DOHH2 (cell line): Measurements from ENCODE around the gene C10orf62.

Experiments
- H3F3A ChIP-seq: fragments of 200-600 bp; sonication (generic), shearing (Covaris generic); 2 replicates; pipeline ENCODE4 v1.6.0; 2016; ENCODE audit warnings: antibody characterized with exemption, mild to moderate bottlenecking; ENCODE audit not compliant: control insufficient read depth, insufficient read depth
- H3K27ac ChIP-seq: fragments of 200-600 bp; sonication (generic); 2 replicates; pipeline ENCODE4 v1.5.1; 2014; ENCODE audit warnings: low read depth, mild to moderate bottlenecking, low read length, moderate library complexity
- H3K27me3 ChIP-seq: fragments of 200-600 bp; sonication (generic); 2 replicates; pipeline ENCODE4 v1.6.1; 2014; ENCODE audit warnings: mild to moderate bottlenecking, low read length, mixed read lengths; ENCODE audit not compliant: control insufficient read depth
- H3K36me3 ChIP-seq: fragments of 200-600 bp; sonication (generic); 2 replicates; pipeline ENCODE4 v1.6.1; 2014; ENCODE audit warnings: mild to moderate bottlenecking, low read length, moderate library complexity, mixed read lengths; ENCODE audit not compliant: control insufficient read depth
- H3K4me1 ChIP-seq: fragments of 200-600 bp; sonication (generic); 2 replicates; pipeline ENCODE4 v1.6.1; 2014; ENCODE audit warnings: mild to moderate bottlenecking, low read length, mixed read lengths; ENCODE audit not compliant: control insufficient read depth
- H3K4me2 ChIP-seq: fragments of 200-600 bp; sonication (generic); 2 replicates; pipeline ENCODE4 v1.6.0; 2014; ENCODE audit warnings: mild to moderate bottlenecking, low read length, moderate library complexity
- H3K4me3 ChIP-seq: fragments of 200-600 bp; sonication (generic); 2 replicates; pipeline ENCODE4 v1.5.1; 2014; ENCODE audit warnings: mild to moderate bottlenecking, low read length, mixed read lengths
- H3K79me2 ChIP-seq: fragments of 200-600 bp; sonication (generic); 2 replicates; pipeline ENCODE4 v1.6.1; 2014; ENCODE audit warnings: mild to moderate bottlenecking, low read length, mixed read lengths; ENCODE audit not compliant: control insufficient read depth
- H3K9me2 ChIP-seq: fragments of 200-600 bp; sonication (generic); replicated peaks from 2 replicates; pipeline ENCODE4 v1.6.1; 2014; ENCODE audit warnings: mild to moderate bottlenecking, low read length, mixed read lengths; ENCODE audit not compliant: control insufficient read depth
- H3K9me3 ChIP-seq: fragments of 200-600 bp; sonication (generic); 2 replicates; pipeline ENCODE4 v1.6.1; 2014; ENCODE audit warnings: antibody characterized with exemption, low read length, mixed read lengths; ENCODE audit not compliant: control insufficient read depth, insufficient read depth
- H4K20me1 ChIP-seq: fragments of 200-600 bp; sonication (generic); 2 replicates; pipeline ENCODE4 v1.6.0; 2014; ENCODE audit warnings: low read depth, mild to moderate bottlenecking, antibody characterized with exemption, low read length, moderate library complexity; ENCODE audit not compliant: control insufficient read depth, insufficient read depth
- EZH2phosphoT487 ChIP-seq: fragments of 200-600 bp; sonication (generic); IDR thresholded peaks from 2 replicates; pipeline ENCODE4 v1.6.1; 2017; ENCODE audit warnings: borderline replicate concordance, mild to moderate bottlenecking, antibody characterized with exemption, low read length, moderate library complexity, mixed read lengths
- TF ChIP-seq, protein P1 (sequence below): fragments of 200-600 bp; sonication (generic); IDR thresholded peaks from one replicate; pipeline ENCODE4 v1.5.1; 2014; ENCODE audit warnings: antibody characterized with exemption, mild to moderate bottlenecking, low read depth, low read length; ENCODE audit not compliant: poor library complexity, severe bottlenecking

Gene C10orf62

DNA sequence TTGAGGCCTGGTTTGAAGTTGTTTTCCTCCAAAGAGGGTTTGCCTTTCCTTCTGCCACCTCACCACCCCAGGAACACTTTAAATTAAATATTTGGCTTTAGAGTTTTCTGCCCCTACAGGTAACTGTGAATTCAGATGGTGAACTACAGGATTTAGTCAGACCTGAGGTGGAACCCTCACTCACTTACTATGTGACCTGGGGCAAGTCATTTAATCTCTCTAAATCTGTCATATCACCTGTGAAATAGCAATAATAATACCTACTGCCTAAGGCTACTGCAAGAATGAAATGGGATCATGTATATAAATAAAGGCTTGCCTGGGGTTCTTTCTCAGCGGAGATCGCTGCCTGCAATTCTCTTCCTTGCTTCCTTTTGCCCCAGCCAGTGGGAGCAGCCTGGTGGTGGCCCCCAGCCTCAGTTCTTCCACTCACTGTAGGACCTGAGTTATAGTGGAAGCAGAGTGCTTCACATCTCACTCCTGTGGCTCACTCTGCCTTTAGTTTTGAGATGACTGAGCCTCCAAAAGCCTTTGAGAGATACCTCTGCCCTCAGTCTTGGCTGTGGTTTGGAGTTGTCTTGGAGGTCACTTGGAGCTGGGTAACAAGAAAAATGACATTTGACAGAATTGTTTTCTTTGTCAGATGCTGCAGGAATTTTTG is 23.1 kb upstream of the C10orf62 start:
- H3K27ac ChIP-seq: no peak overlapping the region
- H3K27me3 ChIP-seq: no peaks in the 10 kb centered on the region
- no peaks in the 10 kb centered on the region for H3F3A ChIP-seq
- no peak overlapping the region for H3K4me2 ChIP-seq
- no peak overlapping the region for H3K4me3 ChIP-seq
- H3K9me3 ChIP-seq: no peaks in the 10 kb centered on the region
- H3K9me2 ChIP-seq: no peaks in the 10 kb centered on the region
- H3K4me1 ChIP-seq: no peaks in the 10 kb centered on the region
- no peaks in the 10 kb centered on the region for H3K79me2 ChIP-seq
- TF ChIP-seq, protein P1, sequence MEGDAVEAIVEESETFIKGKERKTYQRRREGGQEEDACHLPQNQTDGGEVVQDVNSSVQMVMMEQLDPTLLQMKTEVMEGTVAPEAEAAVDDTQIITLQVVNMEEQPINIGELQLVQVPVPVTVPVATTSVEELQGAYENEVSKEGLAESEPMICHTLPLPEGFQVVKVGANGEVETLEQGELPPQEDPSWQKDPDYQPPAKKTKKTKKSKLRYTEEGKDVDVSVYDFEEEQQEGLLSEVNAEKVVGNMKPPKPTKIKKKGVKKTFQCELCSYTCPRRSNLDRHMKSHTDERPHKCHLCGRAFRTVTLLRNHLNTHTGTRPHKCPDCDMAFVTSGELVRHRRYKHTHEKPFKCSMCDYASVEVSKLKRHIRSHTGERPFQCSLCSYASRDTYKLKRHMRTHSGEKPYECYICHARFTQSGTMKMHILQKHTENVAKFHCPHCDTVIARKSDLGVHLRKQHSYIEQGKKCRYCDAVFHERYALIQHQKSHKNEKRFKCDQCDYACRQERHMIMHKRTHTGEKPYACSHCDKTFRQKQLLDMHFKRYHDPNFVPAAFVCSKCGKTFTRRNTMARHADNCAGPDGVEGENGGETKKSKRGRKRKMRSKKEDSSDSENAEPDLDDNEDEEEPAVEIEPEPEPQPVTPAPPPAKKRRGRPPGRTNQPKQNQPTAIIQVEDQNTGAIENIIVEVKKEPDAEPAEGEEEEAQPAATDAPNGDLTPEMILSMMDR: no peak
- no peak for TF ChIP-seq EZH2phosphoT487
- no peaks in the 10 kb centered on the region for H3K36me3 ChIP-seq
- H4K20me1 ChIP-seq: no peaks in the 10 kb centered on the region

DNA sequence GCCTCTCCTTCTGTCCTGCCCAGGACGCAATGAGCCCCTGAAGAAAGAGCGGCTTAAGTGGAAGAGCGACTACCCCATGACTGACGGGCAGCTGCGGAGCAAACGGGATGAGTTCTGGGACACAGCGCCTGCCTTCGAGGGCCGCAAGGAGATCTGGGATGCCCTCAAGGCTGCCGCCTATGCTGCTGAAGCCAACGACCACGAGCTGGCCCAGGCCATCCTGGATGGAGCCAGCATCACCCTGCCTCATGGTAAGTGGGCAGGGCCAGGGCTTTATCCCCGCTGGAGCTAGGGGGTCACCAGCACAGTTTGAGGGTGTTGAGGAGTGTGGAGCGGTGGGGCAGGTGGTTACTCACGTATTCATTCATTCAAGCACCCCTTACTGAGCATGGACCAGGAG is 21.6 kb upstream of the C10orf62 start:
- no peak for TF ChIP-seq EZH2phosphoT487
- TF ChIP-seq, protein P1: no peak
- H3K4me3 ChIP-seq: no peak overlapping the region
- no peak overlapping the region for H3K27ac ChIP-seq
- H3K4me1 ChIP-seq: no peaks in the 10 kb centered on the region
- H3K4me2 ChIP-seq: no peak overlapping the region
- no peaks in the 10 kb centered on the region for H3K9me2 ChIP-seq
- no peaks in the 10 kb centered on the region for H3K36me3 ChIP-seq
- H3F3A ChIP-seq: no peaks in the 10 kb centered on the region
- H3K9me3 ChIP-seq: no peaks in the 10 kb centered on the region
- no peaks in the 10 kb centered on the region for H3K27me3 ChIP-seq
- no peaks in the 10 kb centered on the region for H3K79me2 ChIP-seq
- H4K20me1 ChIP-seq: no peaks in the 10 kb centered on the region

DNA sequence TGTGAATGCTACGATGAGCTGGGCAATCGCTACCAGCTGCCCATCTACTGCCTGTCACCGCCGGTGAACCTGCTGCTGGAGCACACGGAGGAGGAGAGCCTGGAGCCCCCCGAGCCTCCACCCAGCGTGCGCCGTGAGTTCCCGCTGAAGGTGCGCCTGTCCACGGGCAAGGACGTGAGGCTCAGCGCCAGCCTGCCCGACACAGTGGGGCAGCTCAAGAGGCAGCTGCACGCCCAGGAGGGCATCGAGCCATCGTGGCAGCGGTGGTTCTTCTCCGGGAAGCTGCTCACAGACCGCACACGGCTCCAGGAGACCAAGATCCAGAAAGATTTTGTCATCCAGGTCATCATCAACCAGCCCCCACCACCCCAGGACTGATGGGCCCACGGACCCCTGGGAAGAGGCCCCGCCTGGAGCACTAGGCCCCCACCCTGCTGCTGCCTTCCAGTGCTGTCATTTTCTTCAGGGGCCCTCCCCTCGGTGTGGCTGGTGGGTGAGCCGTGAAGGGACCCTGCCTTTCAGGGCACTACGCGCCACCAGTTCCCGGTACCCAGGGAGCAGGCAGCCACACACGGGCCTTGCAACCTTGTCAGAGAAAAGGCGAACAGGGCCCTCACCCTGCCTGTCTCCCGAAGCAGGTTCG is 19.3 kb upstream of the C10orf62 start:
- no peaks in the 10 kb centered on the region for H4K20me1 ChIP-seq
- H3K9me2 ChIP-seq: no peaks in the 10 kb centered on the region
- H3K9me3 ChIP-seq: no peaks in the 10 kb centered on the region
- no peak overlapping the region for H3K4me3 ChIP-seq
- TF ChIP-seq, protein P1: no peak
- TF ChIP-seq EZH2phosphoT487: no peak
- H3K27me3 ChIP-seq: no peaks in the 10 kb centered on the region
- no peaks in the 10 kb centered on the region for H3K79me2 ChIP-seq
- H3F3A ChIP-seq: no peaks in the 10 kb centered on the region
- H3K27ac ChIP-seq: no peak overlapping the region
- H3K4me2 ChIP-seq: no peak overlapping the region
- H3K36me3 ChIP-seq: no peaks in the 10 kb centered on the region
- no peaks in the 10 kb centered on the region for H3K4me1 ChIP-seq
